Activated naive CD4-positive, alpha-beta T cell treated with Interleukin-2 at 50 U/mL for 16 hours (primary cell): ENCODE measurements around the gene RAPGEF3.

Source experiments
- DNase-seq: peaks from one replicate; pipeline ENCODE4 v3.0.0-alpha.2; 2020

The RAPGEF3 gene

DNA sequence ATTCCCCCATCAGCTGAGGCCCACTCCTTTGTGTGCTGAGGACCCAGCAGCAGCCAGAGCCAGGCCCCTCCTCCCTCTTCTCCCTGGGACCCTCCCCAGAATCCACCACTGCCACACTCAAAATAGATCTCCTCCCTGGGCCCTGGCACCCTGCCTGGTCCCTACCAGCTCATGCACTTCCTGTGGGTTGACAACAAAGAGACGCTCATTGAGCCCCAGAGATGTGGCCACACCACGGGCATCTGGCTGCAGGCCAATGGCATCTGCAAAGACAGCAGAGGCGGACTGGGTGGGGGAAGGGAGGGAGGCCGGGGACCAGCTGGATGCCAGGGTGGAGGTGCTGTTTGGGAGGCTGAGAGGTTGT lies 17.4 kb downstream of the RAPGEF3 start:
- DNase-seq: peak; percentile 60

DNA sequence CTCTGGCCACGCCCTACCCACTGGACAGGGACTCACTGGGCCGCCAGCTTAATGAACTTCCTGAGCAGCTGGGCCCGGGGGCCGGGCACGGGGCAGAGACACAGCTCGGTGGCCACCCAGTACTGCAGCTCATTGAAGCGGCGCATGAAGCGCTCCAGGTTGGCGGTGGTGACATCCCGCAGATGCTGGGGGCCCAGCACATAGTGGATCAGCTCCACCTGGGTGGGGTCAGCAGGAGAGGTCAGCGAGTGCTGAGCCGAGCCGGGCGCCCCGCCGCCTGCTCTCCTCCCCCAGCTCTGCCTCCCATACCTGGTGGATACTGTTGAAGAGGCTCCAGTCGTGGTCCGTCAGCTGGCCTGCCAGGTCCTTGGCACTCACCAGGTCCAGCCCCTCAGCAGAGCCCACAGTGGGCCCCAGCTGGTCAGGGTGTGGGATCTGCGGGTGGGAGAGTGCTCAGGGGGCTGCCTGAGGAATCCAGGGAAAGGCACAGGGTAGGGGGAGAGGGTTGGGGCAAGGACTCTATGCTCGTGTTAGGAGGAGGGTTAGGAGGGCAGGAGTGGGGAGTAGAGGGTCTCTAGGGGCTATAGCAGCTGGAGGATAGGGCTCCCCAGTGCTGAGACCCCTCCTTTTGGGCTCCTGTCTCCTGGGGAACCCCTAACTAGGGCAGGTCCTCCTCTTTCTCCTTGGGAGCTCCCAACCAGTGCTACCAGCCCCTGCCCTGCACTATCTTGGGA lies 17.9 kb downstream of the RAPGEF3 start:
- DNase-seq: no peak

- DNase-seq: no peak
These were observed 18.7 kb downstream of the RAPGEF3 start for GRCh38 chr12:47739979-47740378.

DNA sequence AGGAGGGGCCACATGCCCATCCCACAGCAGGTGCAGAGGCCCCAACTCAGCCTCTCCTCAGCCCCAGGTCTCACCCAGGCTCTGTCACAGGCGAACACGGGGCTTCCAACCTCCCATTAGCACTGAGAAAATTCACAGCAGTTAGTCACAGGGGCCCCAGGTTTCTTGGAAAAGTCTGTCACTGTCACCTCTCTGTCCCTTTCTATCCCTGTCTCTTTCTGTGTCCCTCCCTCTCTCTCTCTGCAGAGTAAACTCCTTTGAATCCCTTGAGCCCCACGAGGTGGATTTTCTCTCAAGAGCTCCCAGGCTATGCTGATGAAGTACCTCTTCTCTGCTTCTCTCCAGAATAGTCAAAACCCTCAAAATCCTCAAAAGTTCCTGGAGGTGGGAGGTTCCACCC lies 19.4 kb downstream of the RAPGEF3 start:
- DNase-seq: no peak

- DNase-seq: no peak
These were observed 20.6 kb downstream of the RAPGEF3 start for GRCh38 chr12:47737936-47738594.

DNA sequence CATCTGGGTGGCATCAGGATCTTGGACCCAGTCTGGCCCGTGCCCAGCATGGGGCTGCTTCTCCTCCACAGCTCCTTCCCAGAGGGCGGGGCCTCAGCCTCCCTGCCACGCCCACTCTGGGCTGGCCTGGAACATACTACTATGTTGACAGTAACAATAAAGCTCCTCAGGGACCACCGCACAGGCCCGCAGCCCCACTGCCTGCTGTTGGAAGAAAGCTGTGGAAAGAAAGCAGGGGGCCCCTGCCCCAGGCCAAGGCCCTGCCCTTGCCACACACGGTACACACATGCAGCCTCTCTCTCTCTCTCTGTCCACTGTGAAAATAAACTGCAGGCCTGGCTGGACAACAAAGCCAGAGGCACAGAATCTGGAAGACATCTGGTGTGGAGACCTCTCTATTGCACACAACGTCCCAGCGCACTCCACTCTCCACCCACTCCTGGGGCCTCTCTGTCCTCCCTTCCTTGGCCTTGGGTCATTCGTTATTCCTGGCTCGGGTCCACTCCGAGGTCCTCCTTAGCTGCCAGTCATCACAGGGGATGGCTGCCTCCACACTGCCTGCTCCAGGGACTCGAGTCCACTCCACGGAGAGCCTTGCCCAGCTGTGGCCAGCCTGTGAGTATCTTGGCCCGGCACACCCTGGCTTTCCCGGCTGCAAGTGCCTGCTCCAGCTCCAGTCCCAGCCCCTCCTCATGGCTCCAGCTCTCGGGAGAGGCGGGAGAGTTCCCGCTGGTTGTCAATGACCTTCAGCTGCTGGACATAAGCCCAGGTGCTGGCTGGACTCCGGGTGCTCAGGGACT lies 21.6 kb downstream of the RAPGEF3 start:
- no peak for DNase-seq

DNA sequence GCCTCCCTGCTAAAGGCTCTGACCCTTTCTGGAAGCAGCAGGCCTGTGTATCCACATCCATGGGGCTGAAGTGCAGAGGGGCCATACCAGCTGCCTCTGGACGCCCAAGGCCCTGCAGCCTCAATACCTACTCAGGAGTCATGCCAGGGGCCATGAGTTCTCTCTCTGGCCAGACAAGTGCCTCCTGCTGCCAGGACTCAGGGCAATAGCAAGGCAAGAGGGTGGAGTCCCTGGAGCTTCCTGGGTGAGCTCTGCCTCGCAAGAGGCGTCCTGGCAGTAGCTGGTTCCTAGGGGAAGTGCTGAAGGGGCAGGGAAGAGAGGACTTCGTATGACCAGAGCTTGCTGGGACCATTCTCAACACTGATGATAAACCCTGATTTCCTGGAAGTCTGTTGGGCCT lies 22.5 kb downstream of the RAPGEF3 start:
- DNase-seq: no peak

- DNase-seq: no peak
These were observed 23.0 kb downstream of the RAPGEF3 start for GRCh38 chr12:47735649-47736048.

DNA sequence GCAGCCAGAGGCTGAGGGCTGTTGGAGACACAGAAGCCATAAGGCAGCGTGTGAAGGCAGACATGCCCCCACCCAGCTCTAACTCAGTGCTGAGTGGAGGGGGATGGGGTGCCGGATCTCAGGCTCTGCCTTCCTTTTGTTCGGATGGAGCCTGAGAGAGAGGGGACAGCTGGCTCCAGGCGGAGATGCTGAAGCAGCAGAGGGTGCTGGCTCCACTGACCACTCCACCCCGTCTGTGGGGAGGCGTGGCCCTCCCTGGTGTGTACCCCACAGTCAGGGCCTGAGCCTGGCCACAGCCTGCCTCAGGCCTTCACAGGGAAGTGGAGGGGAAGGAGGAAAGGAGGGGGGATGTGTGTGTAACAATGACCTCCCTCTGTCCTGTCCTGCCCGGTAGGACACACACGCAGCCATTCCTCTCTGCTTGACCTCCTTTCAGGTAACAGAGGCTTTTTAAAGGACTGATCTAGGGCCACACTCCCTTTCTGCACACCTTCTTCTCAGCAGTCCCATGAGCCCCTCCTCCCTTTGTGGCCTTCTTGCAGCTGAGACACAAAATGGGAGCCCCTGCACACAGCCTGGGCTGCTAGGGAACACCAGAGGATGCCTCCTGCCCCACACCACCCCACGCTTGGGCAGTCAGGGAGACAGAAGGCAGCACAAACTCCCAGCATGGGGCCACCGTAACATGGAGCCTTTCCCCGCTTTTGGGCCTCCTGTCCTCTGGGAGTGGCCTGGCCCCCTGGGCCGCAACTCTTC lies 23.8 kb downstream of the RAPGEF3 start:
- no peak for DNase-seq

DNA sequence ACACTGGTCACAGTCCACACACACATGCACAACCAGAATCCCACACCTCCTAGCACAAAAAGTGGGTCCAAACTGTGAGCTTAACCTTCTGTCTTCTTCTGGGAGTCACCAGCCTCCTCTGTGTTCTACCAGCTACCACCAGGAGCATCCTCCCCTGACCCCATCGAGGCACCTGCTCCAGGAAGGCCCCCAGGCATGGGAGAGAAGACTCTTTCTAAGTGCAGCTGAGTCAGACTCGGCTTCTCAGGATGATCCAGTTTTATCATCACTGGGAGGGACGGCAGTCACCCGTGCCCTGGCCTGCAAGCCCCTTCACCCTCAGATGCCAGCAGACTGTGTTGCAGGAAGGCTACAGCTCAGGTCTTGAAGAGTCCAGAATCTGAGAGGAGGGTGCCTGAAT lies 25.5 kb downstream of the RAPGEF3 start:
- no peak for DNase-seq

- no peak for DNase-seq
These were observed 26.2 kb downstream of the RAPGEF3 start for GRCh38 chr12:47732504-47732903.

DNA sequence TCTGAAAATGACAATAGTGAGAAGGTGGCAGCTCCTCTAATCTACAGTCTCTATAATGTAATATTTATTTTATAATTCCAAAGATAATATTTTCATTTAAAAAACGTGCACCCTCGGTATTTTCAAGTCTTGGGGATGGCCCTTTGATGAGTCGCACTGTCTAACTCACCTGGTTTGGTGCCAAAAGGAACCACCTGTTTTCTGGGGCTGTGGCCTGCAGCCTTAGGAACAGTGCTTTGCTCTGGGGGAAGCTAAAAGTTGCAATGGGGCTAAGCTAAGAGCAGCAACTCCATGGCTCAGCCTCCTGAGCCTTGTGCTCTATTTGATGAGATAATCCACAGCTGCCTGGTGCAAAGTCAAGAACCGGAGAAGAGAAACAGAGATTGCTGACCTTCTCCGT lies 27.0 kb downstream of the RAPGEF3 start:
- DNase-seq: no peak

DNA sequence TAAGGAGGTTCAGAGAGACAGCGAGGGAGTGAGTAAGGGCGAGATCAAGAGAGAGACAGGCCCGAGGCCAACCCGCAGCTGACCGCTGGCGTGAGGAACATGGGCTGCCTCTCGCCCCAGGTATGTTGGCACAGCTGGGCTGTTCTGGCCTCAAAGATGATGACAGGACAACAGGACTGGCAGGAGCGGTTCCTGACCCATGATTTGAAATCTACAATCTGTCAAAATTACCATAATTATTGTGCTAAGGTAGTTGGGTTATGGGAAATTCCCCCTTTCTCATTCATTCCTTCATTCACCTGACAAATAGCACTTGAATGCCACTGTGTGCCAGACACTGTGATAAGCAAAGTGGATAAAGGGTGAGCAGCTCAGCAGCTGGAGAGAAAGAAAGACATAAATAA lies 28.3 kb downstream of the RAPGEF3 start:
- DNase-seq: no peak

DNA sequence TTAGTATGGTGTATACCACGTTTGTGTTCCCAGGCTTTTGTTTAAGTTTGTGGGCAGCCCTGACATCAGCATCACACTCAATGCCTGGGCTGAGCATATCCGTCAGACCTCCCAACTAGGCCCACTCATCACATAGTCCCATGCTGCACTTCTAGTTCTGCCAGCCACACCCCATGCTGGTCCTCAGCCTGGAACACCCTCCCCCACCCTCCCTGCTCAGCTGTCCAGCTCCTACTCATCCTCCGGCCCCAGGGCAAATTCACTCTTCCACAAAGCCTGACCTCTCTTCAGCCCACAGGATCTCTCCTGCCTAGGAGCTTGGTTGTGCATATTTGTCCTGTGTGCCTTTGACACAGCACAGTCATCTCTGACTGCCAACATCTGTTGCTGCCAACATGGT lies 29.4 kb downstream of the RAPGEF3 start:
- DNase-seq: no peak

DNA sequence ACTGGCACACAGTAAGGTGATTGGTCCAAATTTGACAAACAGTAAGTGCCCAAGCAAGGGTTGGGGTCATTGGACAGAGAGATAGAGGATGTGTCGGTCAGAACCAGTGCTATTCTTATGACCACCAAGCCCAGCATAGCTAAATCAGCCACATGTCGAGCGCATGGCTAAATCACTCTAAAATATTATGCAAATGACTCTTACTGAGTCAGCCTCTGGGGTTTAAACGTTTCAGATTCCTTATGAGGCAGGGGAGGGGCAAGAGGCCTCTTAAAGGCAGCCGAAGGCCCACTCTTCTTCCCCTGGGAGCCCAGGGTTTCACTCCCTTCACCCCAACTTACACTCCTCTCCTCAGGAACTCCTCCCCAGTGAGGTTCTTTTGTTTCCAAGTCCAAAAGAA lies 32.8 kb downstream of the RAPGEF3 start:
- no peak for DNase-seq

- no peak for DNase-seq
These were observed 33.4 kb downstream of the RAPGEF3 start, which contains the start of gene ENDOU for GRCh38 chr12:47725091-47725772. Gene ENDOU, minus strand, starts transcription at chr12:47725490. Its CDS starts 77 bp downstream, at chr12:47725413.

- DNase-seq: no peak
These were observed 35.6 kb downstream of the RAPGEF3 start for GRCh38 chr12:47722941-47723631.

- no peak for DNase-seq
These were observed 36.4 kb downstream of the RAPGEF3 start for GRCh38 chr12:47722136-47722834.

DNA sequence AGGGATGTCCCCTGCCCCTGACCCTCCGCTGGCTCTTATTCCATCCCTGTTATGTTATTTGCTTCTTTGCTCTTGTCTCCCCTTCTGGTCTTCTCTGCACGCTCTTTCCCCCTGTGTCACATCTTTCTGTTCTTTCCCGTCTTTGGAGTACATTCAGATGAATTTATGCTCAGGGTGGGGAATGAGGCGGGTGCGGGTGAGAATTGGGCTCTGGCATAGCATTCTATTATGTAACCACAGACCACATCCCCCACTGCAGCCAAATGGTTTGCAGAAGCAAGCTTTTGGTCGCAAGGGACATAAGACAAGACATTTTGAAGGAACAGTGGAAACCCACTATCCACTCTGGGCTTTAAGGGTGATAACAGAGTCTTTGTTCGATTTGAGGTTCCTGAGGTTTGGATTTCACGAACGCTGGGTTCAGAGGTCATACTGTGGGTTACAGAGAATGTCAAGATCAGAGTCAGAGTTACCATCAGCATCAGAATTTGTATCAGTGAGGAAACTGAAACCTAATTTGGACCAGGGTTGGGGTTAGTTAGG lies 37.2 kb downstream of the RAPGEF3 start:
- DNase-seq: no peak

- no peak for DNase-seq
These were observed 40.1 kb downstream of the RAPGEF3 start for GRCh38 chr12:47718531-47718930.
